ENCODE data around the gene PKD1L1. TPM values are rescaled to one million over a fixed set of nuclear protein-coding genes. Genes with fewer than 3 reads are reported as not detected.

The PKD1L1 gene
- total RNA-seq, 1 donor from 2014 or later = 0.19 TPM

DNA sequence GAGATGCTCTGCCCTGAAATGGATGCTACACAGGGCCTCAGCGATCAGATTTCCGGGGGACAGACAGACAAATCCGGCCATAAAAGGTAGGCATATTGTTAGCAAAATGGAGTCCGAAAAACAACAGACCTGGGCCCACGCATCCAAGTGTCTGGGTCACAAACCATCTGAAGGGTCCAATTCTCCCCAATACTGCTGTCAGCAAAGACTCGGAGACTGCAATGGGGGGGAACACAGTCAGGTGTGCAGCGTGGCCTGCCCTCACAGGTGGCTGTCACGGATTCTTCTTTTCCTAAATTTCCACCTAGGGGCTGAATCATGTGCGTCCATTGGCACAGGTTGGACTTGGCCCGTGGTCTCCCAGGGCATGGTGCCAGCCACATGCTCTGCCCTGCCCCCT, 12.9 kb downstream of the PKD1L1 start:
- no peaks in the 10 kb centered on the region for H3K36me3 Mint-ChIP-seq (ENCODE audit: low read depth)
- peaks cover 55% of the 10 kb centered on the region for H3K4me1 Mint-ChIP-seq

GRCh38 chr7:47934831-47935230, 13.4 kb downstream of the PKD1L1 start:
- no peaks in the 10 kb centered on the region for H3K9me3 Mint-ChIP-seq
- no peak for TF ChIP-seq CTCF (conservative IDR thresholded peaks at IDR 0.05)
- H3K27ac Mint-ChIP-seq (ENCODE audit: unreplicated experiment) = no peak overlapping the region
- H3K36me3 Mint-ChIP-seq (ENCODE audit: low read depth) = no peaks in the 10 kb centered on the region
- H3K4me3 Mint-ChIP-seq = no peak overlapping the region
- peaks cover 49% of the 10 kb centered on the region for H3K4me1 Mint-ChIP-seq
- no peaks in the 10 kb centered on the region for H3K27me3 Mint-ChIP-seq (ENCODE audit: low read depth)
- no peak for DNase-seq (ENCODE audit: low read depth, low spot score)

More for the DNA sequence above, 12.9 kb downstream of the PKD1L1 start:
- H3K9me3 Mint-ChIP-seq = no peaks in the 10 kb centered on the region
- TF ChIP-seq CTCF (conservative IDR thresholded peaks at IDR 0.05) = no peak
- H3K4me3 Mint-ChIP-seq = no peak overlapping the region
- no peak overlapping the region for H3K27ac Mint-ChIP-seq (ENCODE audit: unreplicated experiment)
- no peaks in the 10 kb centered on the region for H3K27me3 Mint-ChIP-seq (ENCODE audit: low read depth)
- DNase-seq (ENCODE audit: low read depth, low spot score) = no peak

- Mint-ChIP-seq H3K4me3 (no peak overlapping the region), H3K9me3 (no peaks in the 10 kb centered on the region), H3K27me3 (ENCODE audit: low read depth) (no peaks in the 10 kb centered on the region), H3K4me1 (peaks cover 41% of the 10 kb centered on the region), H3K27ac (ENCODE audit: unreplicated experiment) (no peak overlapping the region), H3K36me3 (ENCODE audit: low read depth) (no peaks in the 10 kb centered on the region)
- DNase-seq (ENCODE audit: low read depth, low spot score) = no peak
- TF ChIP-seq CTCF (conservative IDR thresholded peaks at IDR 0.05) = no peak
Observed at GRCh38 chr7:47933215-47933614, 15.1 kb downstream of the PKD1L1 start.

GRCh38 chr7:47932466-47933037, 15.7 kb downstream of the PKD1L1 start:
- no peak for DNase-seq (ENCODE audit: low read depth, low spot score)
- Mint-ChIP-seq H3K36me3 (ENCODE audit: low read depth) (no peaks in the 10 kb centered on the region), H3K27ac (ENCODE audit: unreplicated experiment) (no peak overlapping the region), H3K9me3 (no peaks in the 10 kb centered on the region), H3K4me3 (no peak overlapping the region), H3K27me3 (ENCODE audit: low read depth) (no peaks in the 10 kb centered on the region), H3K4me1 (peaks cover 40% of the 10 kb centered on the region)
- TF ChIP-seq CTCF (conservative IDR thresholded peaks at IDR 0.05) = no peak

GRCh38 chr7:47932016-47932415, 16.2 kb downstream of the PKD1L1 start:
- Mint-ChIP-seq H3K4me3 (no peak overlapping the region), H3K9me3 (no peaks in the 10 kb centered on the region), H3K27me3 (ENCODE audit: low read depth) (no peaks in the 10 kb centered on the region), H3K27ac (ENCODE audit: unreplicated experiment) (no peak overlapping the region), H3K4me1 (peaks cover 34% of the 10 kb centered on the region), H3K36me3 (ENCODE audit: low read depth) (no peaks in the 10 kb centered on the region)
- DNase-seq (ENCODE audit: low read depth, low spot score) = no peak
- TF ChIP-seq CTCF (conservative IDR thresholded peaks at IDR 0.05) = no peak

All from neural crest cell (in vitro differentiated cells).